Measurements from ENCODE around the gene GABRA4.

GABRA4 gene

DNA sequence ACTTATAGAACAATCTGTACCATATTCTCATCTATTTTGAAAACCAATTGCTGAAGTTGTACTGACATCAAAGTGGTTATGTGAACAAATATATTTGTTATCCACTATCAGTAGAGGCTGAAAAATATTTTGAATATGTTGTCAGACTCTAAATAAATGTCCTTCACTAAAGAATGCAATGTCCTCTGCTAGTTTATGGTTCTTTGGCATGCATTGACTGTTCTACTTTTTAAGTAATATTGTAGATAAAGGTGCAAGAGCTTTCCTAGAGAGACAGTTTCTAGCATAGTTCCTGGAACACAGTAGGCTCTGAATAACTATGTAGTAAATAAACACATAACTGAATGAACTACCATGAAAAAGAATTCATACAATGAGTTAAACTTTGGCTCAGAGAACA, 66.2 kb downstream of the GABRA4 start:
- DNase-seq (ENCODE audit: low read depth): no peak

DNA sequence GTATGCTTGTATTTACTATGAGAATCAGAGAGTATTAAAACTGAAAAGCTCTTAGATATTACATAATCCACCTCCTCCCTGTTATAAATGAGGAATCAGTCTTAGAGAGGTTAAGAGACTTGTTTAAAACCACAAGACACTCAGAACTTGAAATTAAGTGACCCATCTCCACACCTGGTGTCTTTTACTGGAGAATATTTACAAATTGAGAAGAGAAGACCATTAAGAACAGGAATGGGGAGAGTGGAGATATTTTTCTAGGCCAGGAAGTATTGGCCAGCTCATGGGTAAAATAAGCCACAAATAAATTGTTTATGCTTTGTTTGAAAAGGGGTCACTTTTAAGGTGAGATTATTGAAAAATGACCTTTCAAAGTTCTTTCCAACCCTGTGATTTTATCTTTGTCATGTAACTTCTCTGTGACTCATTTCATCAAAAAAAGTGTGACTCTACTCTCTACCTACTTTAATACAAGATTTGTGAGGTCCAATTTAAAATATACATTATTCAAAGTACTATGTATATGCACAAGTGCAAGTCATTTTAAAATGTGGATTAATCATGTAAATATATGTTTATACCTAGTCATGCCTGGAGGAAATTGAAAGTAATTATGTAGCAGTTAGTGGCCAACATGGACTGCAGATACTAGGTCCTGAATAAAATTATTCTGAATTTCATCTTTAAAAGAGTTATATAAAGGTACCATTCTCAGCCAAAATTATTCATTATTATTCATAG, 68.4 kb downstream of the GABRA4 start:
- DNase-seq (ENCODE audit: low read depth): no peak

DNA sequence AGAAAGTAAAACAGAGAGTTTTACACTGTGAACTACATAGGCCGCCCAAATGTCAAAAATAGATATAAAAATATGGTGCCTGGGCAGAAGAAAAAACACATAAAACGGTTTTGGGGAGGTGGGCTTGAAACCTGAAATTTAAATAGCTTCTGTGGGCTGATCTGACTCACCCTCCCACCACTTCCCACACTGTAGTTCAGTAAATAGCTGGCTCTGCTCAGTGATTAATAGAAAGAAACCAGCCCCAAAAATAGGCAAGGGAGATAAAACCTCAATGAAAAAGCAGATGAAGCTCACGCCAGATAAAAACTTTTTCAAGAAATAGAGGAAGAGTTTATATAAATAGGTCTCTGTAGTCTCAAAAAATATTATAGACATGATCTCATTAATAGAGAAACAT, 71.2 kb downstream of the GABRA4 start:
- DNase-seq (ENCODE audit: low read depth): no peak

DNA sequence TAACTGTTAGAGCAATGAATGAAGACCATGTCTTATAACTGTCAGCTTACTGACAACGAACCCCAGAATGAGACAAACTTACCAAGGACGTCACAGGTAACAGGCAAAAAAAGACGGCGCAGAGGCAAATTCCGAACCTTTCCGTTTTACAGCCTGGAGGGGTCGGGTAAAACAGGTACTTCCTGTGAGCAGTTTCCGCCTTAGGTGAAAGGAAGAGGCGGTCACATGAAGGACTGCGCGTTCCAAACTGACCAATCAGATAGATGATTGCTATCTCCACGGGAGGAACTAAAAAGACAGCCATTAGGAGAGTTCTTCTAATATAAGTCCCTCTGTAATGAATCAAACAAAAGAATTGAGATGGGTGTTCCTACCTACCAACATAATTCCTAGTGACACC, 84.3 kb downstream of the GABRA4 start, which contains the start of gene COX7B2:
Gene COX7B2 (minus strand): TSS at position 168 of the 400 bp plus-strand sequence. CDS start 174,053 bp downstream, outside the sequence.
- no peak for DNase-seq (ENCODE audit: low read depth)

DNA sequence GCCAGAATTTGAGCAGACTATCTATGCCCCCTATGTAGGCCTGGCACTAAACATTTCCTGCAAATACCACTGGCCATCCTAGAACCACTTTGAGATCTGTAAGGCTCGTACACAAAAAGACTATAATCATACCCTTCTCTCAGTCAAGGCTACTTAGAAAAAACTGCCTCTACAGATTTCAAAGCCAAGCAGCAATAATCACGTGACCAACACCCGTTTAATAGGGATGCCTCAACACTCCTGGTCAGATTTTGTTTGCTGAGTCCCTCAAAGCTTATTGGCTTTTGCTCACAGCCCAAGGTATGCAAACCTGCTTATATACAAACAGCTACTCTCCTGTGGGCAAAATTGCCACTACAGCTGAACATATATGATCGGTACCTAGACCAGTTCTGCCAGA, 85.2 kb downstream of the GABRA4 start:
- DNase-seq (ENCODE audit: low read depth): no peak

DNA sequence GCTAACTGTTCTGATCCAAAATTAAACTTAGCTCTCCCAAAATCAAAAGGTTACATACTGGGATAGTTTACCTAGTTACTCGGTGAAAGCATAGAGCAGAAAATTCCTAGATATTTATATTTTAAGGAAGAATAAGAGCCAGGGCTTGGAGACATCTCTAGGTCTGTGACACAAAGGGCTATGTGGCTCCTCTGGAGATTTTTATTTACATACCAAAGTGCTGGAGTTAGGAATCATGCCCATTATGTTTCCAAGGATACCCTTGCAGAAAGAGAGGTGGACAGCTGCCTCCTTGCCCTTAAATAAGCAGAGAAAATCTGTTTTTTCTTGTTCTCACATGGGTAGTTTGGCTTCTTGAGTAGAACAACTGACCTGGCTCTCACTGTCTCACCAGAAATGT, 93.3 kb downstream of the GABRA4 start:
- no peak for DNase-seq (ENCODE audit: low read depth)

DNA sequence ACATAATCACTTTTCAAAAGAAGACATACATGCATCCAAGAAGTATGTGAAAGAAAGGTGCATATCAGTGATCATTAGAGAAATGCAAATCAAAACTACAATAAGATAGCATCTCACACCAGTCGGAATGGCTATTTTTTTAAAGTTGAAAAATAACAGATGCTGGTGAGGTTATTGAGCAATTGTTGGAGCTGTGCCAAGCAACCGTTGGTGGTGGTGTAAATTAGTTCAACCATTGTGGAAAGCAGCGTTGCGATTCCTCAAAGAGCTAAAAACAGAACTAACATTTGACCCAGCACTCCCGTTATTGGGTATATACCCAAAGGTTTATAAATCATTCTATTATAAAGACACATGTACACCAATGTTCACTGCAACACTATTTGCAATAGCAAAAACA, 98.6 kb downstream of the GABRA4 start:
- DNase-seq (ENCODE audit: low read depth): no peak

DNA sequence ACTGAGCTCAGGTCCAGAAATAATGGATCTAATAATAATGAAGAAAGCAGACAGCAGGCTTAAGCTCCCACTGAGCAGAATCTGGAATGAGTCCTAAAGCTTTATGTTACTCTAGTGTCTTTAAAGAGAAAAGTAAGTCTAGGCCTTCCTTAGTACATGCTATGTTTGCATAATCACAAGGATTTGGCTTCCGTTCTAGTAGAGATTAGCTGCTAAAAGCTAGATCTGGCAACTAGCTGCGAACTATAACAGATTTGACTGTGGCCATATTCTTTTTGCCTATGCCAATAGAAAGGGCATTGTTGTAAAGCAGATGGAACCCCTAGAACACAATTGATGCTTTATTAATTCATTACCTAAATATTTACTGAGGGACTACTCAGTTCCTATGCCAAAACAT, 103.3 kb downstream of the GABRA4 start:
- DNase-seq (ENCODE audit: low read depth): no peak

DNA sequence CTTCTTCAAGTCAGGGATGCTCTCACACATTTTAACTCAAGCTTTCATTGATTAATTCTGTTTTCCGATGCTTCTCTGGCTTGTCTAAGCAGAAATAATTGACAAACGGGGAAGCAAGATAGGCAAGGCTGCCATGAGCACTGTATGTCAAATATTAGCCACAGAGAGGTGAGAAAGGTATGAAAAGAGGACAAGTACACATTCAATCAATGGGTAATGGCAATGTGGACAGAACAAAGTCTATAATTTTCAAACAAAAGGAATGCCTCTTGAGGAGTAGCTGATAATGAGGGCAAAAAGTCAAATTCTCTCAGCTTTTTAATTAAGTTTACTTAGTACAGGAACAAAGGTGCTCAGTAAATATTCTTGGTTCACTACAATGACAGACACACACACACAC, 104.0 kb downstream of the GABRA4 start:
- no peak for DNase-seq (ENCODE audit: low read depth)

DNA sequence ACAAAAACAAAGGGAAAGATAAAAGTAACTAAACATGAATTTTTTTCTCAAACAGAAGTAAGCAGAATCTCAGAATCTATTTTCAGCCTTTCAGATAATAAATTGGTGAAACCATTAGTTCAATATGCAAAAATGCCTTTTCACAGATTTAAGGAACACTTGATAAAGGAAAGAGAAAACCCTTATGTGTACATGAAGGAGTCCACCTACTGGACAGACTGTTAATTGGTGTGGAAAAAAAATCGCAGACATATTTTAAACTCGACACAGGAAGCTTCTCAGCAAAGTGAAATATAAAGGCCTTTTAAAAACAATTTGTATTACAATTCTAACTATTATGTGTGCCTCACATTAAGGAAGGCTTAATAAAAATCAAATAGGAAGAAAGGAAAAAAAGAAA, 106.7 kb downstream of the GABRA4 start:
- no peak for DNase-seq (ENCODE audit: low read depth)

DNA sequence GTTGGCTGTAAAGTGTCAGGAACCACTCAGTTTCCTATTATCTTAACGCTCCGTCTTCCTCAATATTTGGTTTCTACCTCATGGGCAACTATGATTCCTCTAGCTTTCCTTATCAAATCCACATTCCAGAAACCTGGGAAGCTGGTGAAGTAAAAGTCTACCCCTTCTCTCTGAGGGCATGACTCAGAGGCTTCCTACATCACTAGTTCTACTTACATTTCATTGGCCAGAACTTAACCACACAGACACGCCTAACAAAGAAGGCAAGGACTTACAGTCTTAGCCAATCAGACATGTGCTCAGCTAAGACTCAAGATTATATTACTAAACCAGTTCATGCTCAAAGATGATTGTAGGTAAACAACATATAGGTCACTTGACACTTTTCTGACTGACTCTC, 114.7 kb downstream of the GABRA4 start:
- no peak for DNase-seq (ENCODE audit: low read depth)

DNA sequence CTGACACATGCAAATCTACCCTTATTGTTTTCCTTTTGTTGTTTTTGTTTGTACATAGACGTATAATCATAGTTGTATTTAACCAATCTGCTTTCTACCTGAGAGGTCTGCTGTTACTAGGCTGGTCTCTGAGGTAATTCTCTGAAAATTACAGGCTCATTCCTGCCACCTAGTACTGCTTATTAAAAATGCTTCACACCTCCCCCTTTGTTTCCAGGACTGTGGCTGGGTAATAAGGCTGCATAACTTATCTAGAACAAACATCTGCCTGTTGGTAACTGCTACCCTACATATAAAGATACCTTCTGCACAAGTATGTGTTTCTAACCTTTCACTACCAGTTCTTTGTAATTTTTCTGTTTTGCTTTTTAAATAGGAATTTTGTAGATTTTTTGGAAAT, 118.6 kb downstream of the GABRA4 start:
- DNase-seq (ENCODE audit: low read depth): no peak

DNA sequence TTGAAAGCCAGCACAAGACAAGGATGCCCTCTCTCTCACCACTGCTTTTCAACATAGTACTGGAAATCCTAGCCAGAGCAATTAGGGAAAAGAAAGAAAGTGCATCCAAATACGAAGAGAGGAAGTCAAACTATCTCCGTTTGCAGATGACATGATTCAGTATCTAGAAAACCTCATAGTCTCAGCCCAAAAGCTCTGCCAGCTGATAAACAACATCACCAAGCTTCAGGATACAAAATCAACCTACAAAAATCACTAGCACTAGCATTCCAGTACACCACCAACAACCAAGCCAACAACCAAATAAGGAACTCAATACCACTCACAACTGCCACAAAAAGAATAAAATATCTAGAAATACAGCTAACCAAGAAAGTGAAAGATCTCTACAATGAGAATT, 123.0 kb downstream of the GABRA4 start:
- no peak for DNase-seq (ENCODE audit: low read depth)
